Gastroesophageal sphincter (tissue), 4 donors: ENCODE measurements around the gene UPF1. TPM values are rescaled to one million over a fixed set of nuclear protein-coding genes. Genes with fewer than 3 reads are reported as not detected.
A peak's percentile ranks its signal among the peaks of the same experiment; 100 is the strongest.
"Not testable (repeated sequence)": the region's sequence is repeated elsewhere in the genome, so short reads cannot be mapped to it uniquely, and the experiment has no call there.

Experiments
- ATAC-seq: fragments of 150-250 bp; one replicate; pipeline ENCODE4 v1.9.1; 2016; ENCODE audit warnings: mild to moderate bottlenecking, moderate library complexity
- H3K27ac ChIP-seq, 4 donors: fragments of 200-600 bp; sonication (generic) in 3 of 4; 1 replicate in 3 of 4; 2 replicates in 1 of 4; pipeline ENCODE4 v1.5.1; 2016 to 2019
- H3K27me3 ChIP-seq: fragments of 200-600 bp; sonication (generic); one replicate; pipeline ENCODE4 v1.5.1; 2019
- H3K36me3 ChIP-seq, 2 donors: fragments of 200-600 bp; sonication (generic); one replicate each; pipeline ENCODE4 v1.5.1; 2019; ENCODE audit warnings: control low read depth in 1 of 2
- H3K4me1 ChIP-seq, 3 donors: fragments of 200-600 bp; sonication (generic); 1 replicate in 2 of 3; 2 replicates in 1 of 3; pipeline ENCODE4 v1.5.1; 2016 to 2019; ENCODE audit warnings: control low read depth in 2 of 3
- H3K4me3 ChIP-seq, 2 donors: fragments of 200-600 bp; sonication (generic); one replicate each; pipeline ENCODE4 v1.5.1; 2019; ENCODE audit warnings: mild to moderate bottlenecking in 1 of 2, moderate library complexity in 1 of 2
- H3K9me3 ChIP-seq, 3 donors: fragments of 200-600 bp; sonication (generic); one replicate each; pipeline ENCODE4 v1.5.1; 2017 to 2019; ENCODE audit warnings: control low read depth in 2 of 3
- CTCF ChIP-seq, 4 experiments: fragments of 200-600 bp in 2 of 4; fragments of 450-650 bp in 2 of 4; sonication (generic) in 1 of 4; IDR thresholded peaks; one replicate each; pipeline ENCODE4 v1.5.1; 2017 to 2019; ENCODE audit warnings: antibody characterized with exemption in 4 of 4, mild to moderate bottlenecking in 2 of 4, moderate library complexity in 2 of 4
- EP300 ChIP-seq: sonication (generic); formaldehyde crosslinking; IDR thresholded peaks from one replicate; pipeline ENCODE4 v1.6.1; 2017; ENCODE audit warnings: antibody characterized with exemption, mild to moderate bottlenecking
- POLR2A ChIP-seq, 2 donors: fragments of 450-650 bp; IDR thresholded peaks; one replicate each; pipeline ENCODE4 v1.6.1; 2017; ENCODE audit warnings: antibody characterized with exemption in 2 of 2, mild to moderate bottlenecking in 2 of 2, moderate library complexity in 1 of 2
- POLR2AphosphoS5 ChIP-seq: sonication (generic); formaldehyde crosslinking; IDR thresholded peaks from one replicate; pipeline ENCODE4 v1.6.1; 2017; ENCODE audit warnings: antibody characterized with exemption
- WGBS, 2 donors: methylation state at CpG; one replicate each; pipeline ENCODE4 v1.1.5; 2018; ENCODE audit warnings: low coverage in 1 of 2; 5-methylcytosine and 5-hydroxymethylcytosine counted together
- total RNA-seq, 4 donors: library from RNA; depleted of rRNA; stranded (reverse); fragments of >200 nt; gene quantifications; one replicate each; pipeline ENCODE4 v1.1.0, GENCODE V29; 2016

The UPF1 gene
- total RNA-seq, 4 donors from 2014 or later: 53.6 to 92.2 (median 59.9) TPM

- Histone ChIP-seq H3K4me1 (peaks cover 0 to 5% (median 0%) of the 10 kb centered on the region in 3 donors), H3K27me3 (peaks cover 45% of the 10 kb centered on the region), H3K27ac (no peak overlapping the region), H3K9me3 (no peaks in the 10 kb centered on the region), H3K36me3 (no peaks in the 10 kb centered on the region), H3K4me3 (no peak overlapping the region)
- TF ChIP-seq EP300 (no peak), POLR2AphosphoS5 (no peak), CTCF (IDR thresholded peaks at IDR 0.05) (no peak)
- ATAC-seq: no peak
- 80 to 100% methylated on average over 1 to 2 of the region's 15 CpGs for WGBS, 2 donors
Observed at GRCh38 chr19:18804139-18804601, 27.6 kb upstream of the UPF1 start.

GRCh38 chr19:18804643-18805042, 27.1 kb upstream of the UPF1 start:
- Histone ChIP-seq H3K27me3 (peaks cover 44% of the 10 kb centered on the region), H3K4me3 (no peak overlapping the region), H3K27ac (no peak overlapping the region), H3K9me3 (no peaks in the 10 kb centered on the region), H3K36me3 (no peaks in the 10 kb centered on the region), H3K4me1 (peaks cover 0 to 9% (median 0%) of the 10 kb centered on the region in 3 donors)
- WGBS, 2 donors: 100% methylated on average over 1 of the region's 8 CpGs; no CpG with 5 or more reads in 1 of the 2 donors
- no peak for TF ChIP-seq EP300
- TF ChIP-seq POLR2A (IDR thresholded peaks at IDR 0.05): no peak
- TF ChIP-seq POLR2AphosphoS5: no peak
- TF ChIP-seq CTCF (IDR thresholded peaks at IDR 0.05): no peak
- ATAC-seq: no peak

GRCh38 chr19:18807861-18808331, 23.9 kb upstream of the UPF1 start:
- Histone ChIP-seq H3K4me3 (no peak overlapping the region), H3K9me3 (no peaks in the 10 kb centered on the region), H3K4me1 (peaks cover 0 to 15% (median 0%) of the 10 kb centered on the region in 3 donors), H3K36me3 (no peaks in the 10 kb centered on the region), H3K27ac (no peak overlapping the region), H3K27me3 (peaks cover 26% of the 10 kb centered on the region)
- TF ChIP-seq POLR2AphosphoS5: no peak
- TF ChIP-seq POLR2A (IDR thresholded peaks at IDR 0.05): no peak
- no peak for TF ChIP-seq EP300
- TF ChIP-seq CTCF (IDR thresholded peaks at IDR 0.05): no peak
- WGBS, 2 donors: 70 to 80% methylated on average over 1 to 13 of the region's 19 CpGs
- ATAC-seq: no peak

- TF ChIP-seq POLR2AphosphoS5: peak; percentile 82
- TF ChIP-seq POLR2A (IDR thresholded peaks at IDR 0.05): no peak
- Histone ChIP-seq H3K4me3 (no peak overlapping the region), H3K27ac (peak overlapping the region in 3 of 4 donors; percentile 33 to 59 (median 43))
Observed at GRCh38 chr19:18809149-18809868, 22.4 kb upstream of the UPF1 start.

GRCh38 chr19:18811638-18812037, 20.1 kb upstream of the UPF1 start:
- 95% methylated on average over 5 of the region's 5 CpGs; no CpG with 5 or more reads in 1 of the 2 donors for whole genome bisulfite sequencing, 2 donors

More at GRCh38 chr19:18809149-18809868, 22.4 kb upstream of the UPF1 start:
- H3K4me1 ChIP-seq: peaks cover 0 to 15% (median 0%) of the 10 kb centered on the region in 3 donors
- ATAC-seq: peak; percentile 92
- WGBS, 2 donors: 57 to 58% methylated on average over 10 to 14 of the region's 14 CpGs
- peaks cover 12% of the 10 kb centered on the region for H3K27me3 ChIP-seq
- no peaks in the 10 kb centered on the region for H3K36me3 ChIP-seq
- no peaks in the 10 kb centered on the region for H3K9me3 ChIP-seq

GRCh38 chr19:18814063-18814462, 17.7 kb upstream of the UPF1 start:
- ATAC-seq: no peak
- 25 to 38% methylated on average over 4 of the region's 9 CpGs for WGBS, 2 donors
- Histone ChIP-seq H3K27ac (no peak overlapping the region), H3K4me3 (no peak overlapping the region), H3K36me3 (no peaks in the 10 kb centered on the region), H3K9me3 (no peaks in the 10 kb centered on the region), H3K4me1 (peaks cover 0 to 12% (median 0%) of the 10 kb centered on the region in 3 donors), H3K27me3 (no peaks in the 10 kb centered on the region)
- TF ChIP-seq POLR2AphosphoS5: no peak
- no peak for TF ChIP-seq POLR2A (IDR thresholded peaks at IDR 0.05)
- no peak for TF ChIP-seq CTCF (IDR thresholded peaks at IDR 0.05)
- TF ChIP-seq EP300: no peak

More at GRCh38 chr19:18811638-18812037, 20.1 kb upstream of the UPF1 start:
- not testable (repeated sequence) for H3K9me3 ChIP-seq, H3K27me3 ChIP-seq, H3K4me3 ChIP-seq, H3K36me3 ChIP-seq, ATAC-seq, H3K27ac ChIP-seq
- peaks cover 0 to 15% (median 0%) of the 10 kb centered on the region in 3 donors for H3K4me1 ChIP-seq
